Vagina (tissue), 2 donors: ENCODE measurements around the gene LPAR1.

Experiments used
- POLR2A ChIP-seq, 2 donors: fragments of 450-650 bp; IDR thresholded peaks; one replicate each; pipeline ENCODE4 v1.6.1; 2017; ENCODE audit warnings: antibody characterized with exemption in 2 of 2, mild to moderate bottlenecking in 2 of 2, moderate library complexity in 2 of 2
- TF ChIP-seq, protein P1 (sequence below), 3 experiments: fragments of 450-650 bp in 2 of 3; fragments of 200-600 bp in 1 of 3; sonication (generic) in 1 of 3; IDR thresholded peaks; one replicate each; pipeline ENCODE4 v1.5.1; 2017 to 2019; ENCODE audit warnings: antibody characterized with exemption in 3 of 3, mild to moderate bottlenecking in 2 of 3, moderate library complexity in 2 of 3

DNA sequence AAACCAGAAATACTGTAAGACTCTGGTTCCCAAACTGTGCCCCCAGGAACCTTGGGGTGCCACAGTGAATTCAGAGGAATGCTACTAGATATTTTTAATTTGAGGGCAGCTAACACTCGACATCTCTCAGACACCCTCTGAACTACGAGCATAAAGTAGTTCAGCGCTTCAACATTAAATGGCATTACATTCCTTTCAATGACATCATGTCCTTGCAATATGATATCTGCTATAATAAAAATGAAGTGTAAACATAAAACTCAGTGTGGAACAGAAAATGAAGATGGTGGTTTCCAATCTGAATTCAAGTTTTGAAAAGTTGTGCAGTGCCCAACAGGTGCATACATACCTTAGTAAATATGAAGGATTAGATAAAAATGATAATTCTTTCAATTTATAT lies 116.1 kb downstream of the LPAR1 start:
- TF ChIP-seq POLR2A (IDR thresholded peaks at IDR 0.05): no peak
- TF ChIP-seq, protein P1, sequence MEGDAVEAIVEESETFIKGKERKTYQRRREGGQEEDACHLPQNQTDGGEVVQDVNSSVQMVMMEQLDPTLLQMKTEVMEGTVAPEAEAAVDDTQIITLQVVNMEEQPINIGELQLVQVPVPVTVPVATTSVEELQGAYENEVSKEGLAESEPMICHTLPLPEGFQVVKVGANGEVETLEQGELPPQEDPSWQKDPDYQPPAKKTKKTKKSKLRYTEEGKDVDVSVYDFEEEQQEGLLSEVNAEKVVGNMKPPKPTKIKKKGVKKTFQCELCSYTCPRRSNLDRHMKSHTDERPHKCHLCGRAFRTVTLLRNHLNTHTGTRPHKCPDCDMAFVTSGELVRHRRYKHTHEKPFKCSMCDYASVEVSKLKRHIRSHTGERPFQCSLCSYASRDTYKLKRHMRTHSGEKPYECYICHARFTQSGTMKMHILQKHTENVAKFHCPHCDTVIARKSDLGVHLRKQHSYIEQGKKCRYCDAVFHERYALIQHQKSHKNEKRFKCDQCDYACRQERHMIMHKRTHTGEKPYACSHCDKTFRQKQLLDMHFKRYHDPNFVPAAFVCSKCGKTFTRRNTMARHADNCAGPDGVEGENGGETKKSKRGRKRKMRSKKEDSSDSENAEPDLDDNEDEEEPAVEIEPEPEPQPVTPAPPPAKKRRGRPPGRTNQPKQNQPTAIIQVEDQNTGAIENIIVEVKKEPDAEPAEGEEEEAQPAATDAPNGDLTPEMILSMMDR (IDR thresholded peaks at IDR 0.05): no peak
